Measurements from ENCODE around the gene LRRC47.
A peak's percentile ranks its signal among the peaks of the same experiment; 100 is the strongest.

LRRC47 gene

DNA sequence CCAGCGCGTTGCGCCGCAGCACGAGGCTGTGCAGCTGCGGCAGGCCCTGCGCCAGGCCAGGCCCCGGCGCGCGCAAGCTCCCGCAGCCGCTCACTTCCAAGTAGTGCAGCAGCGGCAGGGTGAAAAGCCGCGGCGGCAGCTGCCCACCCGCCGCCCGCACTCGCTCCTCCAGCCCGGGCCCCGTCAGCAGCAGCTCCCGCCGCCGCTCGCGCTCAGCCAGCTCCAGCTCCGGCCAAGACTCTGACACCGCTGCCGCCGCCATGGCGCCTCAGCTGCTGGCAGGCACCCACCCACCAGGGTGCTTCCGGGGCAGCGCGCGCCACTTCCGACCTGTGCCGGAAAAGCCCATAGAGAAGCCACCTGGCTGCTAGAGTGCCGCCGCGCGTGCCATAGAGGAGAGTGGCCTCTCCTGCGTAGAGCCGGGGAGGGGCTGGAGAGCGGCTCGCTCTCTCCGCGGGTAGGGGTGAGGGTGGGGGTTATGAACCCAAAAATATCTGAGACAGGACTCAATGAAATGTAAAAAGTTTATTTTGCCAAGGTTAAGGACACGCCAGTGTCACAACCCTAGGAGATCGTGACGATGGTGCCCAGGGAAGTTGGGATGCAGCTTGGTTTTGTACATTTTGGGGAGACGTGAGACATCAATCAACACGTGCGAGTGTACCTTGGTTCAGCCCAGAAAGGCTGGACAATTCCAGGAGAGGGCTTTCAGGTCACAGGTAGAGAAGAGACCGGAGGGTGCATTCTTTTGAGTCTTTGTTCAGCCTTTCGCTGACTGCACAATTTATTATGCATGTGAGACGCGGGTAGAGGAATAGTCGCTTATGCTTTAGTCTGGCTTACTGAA, at the start of gene LRRC47:
TSS of gene LRRC47 (minus strand) at position 284 of the 847 bp plus-strand sequence. CDS start at position 262, 22 bp downstream.
- Histone ChIP-seq H3K4me3 (ENCODE audit: low read depth in 1 of 2, low read length in 2 of 2) (peak within 1 kb of the TSS; percentile 87 to 96), H3K36me3 (ENCODE audit: insufficient read depth, low read length) (peaks cover 5% of the 10 kb centered on the region), H3K9ac (ENCODE audit: low read length) (peak within 1 kb of the TSS; percentile 75), H3K4me1 (ENCODE audit: insufficient read depth, low read length) (peaks cover 34% of the 10 kb centered on the region), H3K9me3 (ENCODE audit: low read length) (no peaks in the 10 kb centered on the region), H3K27ac (ENCODE audit: low read depth, low read length) (peak within 1 kb of the TSS; percentile 73), H3K27me3 (ENCODE audit: control insufficient read depth in 1 of 2, insufficient read depth in 2 of 2, low read length in 2 of 2) (no peaks in the 10 kb centered on the region)

DNA sequence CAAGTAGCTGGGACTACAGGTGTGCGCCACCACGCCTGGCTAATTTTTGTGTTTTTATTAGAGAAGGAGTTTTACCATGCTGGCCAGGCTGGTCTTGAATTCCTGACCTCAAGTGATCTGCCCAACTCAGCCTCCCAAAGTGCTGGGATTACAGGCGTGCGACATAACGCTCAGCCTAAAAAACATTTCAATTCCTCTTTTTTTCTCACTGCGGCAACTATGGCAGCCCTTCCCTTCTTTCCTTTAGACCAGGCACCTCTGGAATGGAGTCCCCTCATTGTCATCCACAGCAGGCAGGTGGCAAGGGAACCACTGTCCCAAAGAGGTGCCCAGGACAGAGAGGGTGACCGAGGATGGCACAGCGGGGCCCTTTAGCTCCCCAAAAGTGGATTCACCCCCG, 46.6 kb upstream of the LRRC47 start:
- Histone ChIP-seq H3K36me3 (ENCODE audit: insufficient read depth, low read length) (peaks cover 57% of the 10 kb centered on the region), H3K9me3 (ENCODE audit: low read length) (no peaks in the 10 kb centered on the region), H3K27ac (ENCODE audit: low read depth, low read length) (no peak overlapping the region), H3K9ac (ENCODE audit: low read length) (no peak overlapping the region), H3K4me3 (ENCODE audit: low read depth in 1 of 2, low read length in 2 of 2) (no peak overlapping the region), H3K4me1 (ENCODE audit: insufficient read depth, low read length) (no peaks in the 10 kb centered on the region), H3K27me3 (ENCODE audit: control insufficient read depth in 1 of 2, insufficient read depth in 2 of 2, low read length in 2 of 2) (no peaks in the 10 kb centered on the region)

GRCh38 chr1:3841491-3841890, 45.2 kb upstream of the LRRC47 start:
- H3K4me1 ChIP-seq (ENCODE audit: insufficient read depth, low read length), result no peaks in the 10 kb centered on the region
- H3K4me3 ChIP-seq (ENCODE audit: low read depth in 1 of 2, low read length in 2 of 2), result no peak overlapping the region
- no peaks in the 10 kb centered on the region for H3K27me3 ChIP-seq (ENCODE audit: control insufficient read depth in 1 of 2, insufficient read depth in 2 of 2, low read length in 2 of 2)
- no peak overlapping the region for H3K9ac ChIP-seq (ENCODE audit: low read length)
- H3K9me3 ChIP-seq (ENCODE audit: low read length), result peaks cover 8% of the 10 kb centered on the region
- peaks cover 60% of the 10 kb centered on the region for H3K36me3 ChIP-seq (ENCODE audit: insufficient read depth, low read length)
- no peak overlapping the region for H3K27ac ChIP-seq (ENCODE audit: low read depth, low read length)

DNA sequence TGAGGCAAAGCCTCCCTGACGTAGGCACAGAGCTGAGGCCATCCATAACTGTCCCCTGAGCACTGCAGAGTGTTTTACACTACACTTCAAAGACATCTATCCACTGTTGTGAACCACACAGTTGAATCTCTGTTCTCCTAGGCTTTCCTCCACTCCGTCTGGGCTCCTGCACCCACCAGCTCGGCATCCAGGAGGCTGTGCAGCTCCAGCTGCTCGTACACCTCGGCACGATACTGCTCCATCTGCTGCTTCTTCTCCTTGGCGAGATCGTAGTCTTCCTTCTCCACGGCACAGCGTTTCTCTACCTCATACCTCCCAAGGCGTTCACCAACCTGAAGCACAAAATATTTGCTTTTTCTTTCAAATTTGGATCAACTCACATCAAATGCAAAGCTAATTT, 42.5 kb upstream of the LRRC47 start:
- no peak overlapping the region for H3K4me3 ChIP-seq (ENCODE audit: low read depth in 1 of 2, low read length in 2 of 2)
- no peaks in the 10 kb centered on the region for H3K27me3 ChIP-seq (ENCODE audit: control insufficient read depth in 1 of 2, insufficient read depth in 2 of 2, low read length in 2 of 2)
- H3K36me3 ChIP-seq (ENCODE audit: insufficient read depth, low read length), result peaks cover 64% of the 10 kb centered on the region
- H3K9ac ChIP-seq (ENCODE audit: low read length), result no peak overlapping the region
- H3K27ac ChIP-seq (ENCODE audit: low read depth, low read length), result no peak overlapping the region
- H3K4me1 ChIP-seq (ENCODE audit: insufficient read depth, low read length), result no peaks in the 10 kb centered on the region
- H3K9me3 ChIP-seq (ENCODE audit: low read length), result peaks cover 8% of the 10 kb centered on the region

DNA sequence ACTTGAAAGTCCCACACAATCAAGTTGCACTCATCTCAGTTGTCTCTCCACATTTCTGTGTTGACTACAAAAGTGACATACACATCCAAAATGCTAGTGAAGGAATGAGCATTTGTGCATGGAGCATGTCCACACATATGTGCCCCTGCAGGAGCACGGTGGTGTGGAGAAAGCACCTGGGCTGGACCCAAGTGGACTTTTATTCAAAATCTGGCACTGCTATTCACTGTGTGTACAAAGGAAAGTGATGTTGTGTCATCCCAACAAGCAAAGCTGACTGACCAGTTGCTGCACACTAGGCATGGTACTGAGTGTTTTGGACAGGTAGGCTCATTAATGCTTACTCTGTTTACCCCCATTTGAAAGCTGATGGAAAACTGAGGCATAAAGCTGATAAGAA, 41.4 kb upstream of the LRRC47 start:
- Histone ChIP-seq H3K9me3 (ENCODE audit: low read length) (peaks cover 8% of the 10 kb centered on the region), H3K9ac (ENCODE audit: low read length) (no peak overlapping the region), H3K4me3 (ENCODE audit: low read depth in 1 of 2, low read length in 2 of 2) (no peak overlapping the region), H3K36me3 (ENCODE audit: insufficient read depth, low read length) (peaks cover 59% of the 10 kb centered on the region), H3K27ac (ENCODE audit: low read depth, low read length) (no peak overlapping the region), H3K27me3 (ENCODE audit: control insufficient read depth in 1 of 2, insufficient read depth in 2 of 2, low read length in 2 of 2) (no peaks in the 10 kb centered on the region), H3K4me1 (ENCODE audit: insufficient read depth, low read length) (no peaks in the 10 kb centered on the region)

DNA sequence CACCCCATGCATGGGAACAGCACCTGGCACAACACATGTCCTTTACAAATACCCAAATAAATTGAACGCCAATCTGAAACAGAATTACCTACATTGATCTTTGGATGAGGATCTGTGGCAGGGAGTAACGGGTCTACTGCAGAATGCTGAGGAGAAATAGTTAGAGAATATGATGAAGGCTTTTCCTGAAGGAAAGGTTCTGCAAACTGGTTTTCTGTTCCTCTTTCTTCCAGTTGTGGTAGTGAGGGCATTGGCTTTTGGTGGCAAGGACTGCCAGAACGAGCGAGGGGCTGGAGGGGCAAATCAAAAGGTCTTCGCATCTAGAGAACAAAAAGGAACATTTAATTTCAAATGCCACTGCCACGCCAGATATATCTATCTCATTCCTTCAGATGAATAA, 40.9 kb upstream of the LRRC47 start:
- Histone ChIP-seq H3K4me1 (ENCODE audit: insufficient read depth, low read length) (no peaks in the 10 kb centered on the region), H3K27ac (ENCODE audit: low read depth, low read length) (no peak overlapping the region), H3K4me3 (ENCODE audit: low read depth in 1 of 2, low read length in 2 of 2) (no peak overlapping the region), H3K36me3 (ENCODE audit: insufficient read depth, low read length) (peaks cover 54% of the 10 kb centered on the region), H3K27me3 (ENCODE audit: control insufficient read depth in 1 of 2, insufficient read depth in 2 of 2, low read length in 2 of 2) (no peaks in the 10 kb centered on the region), H3K9ac (ENCODE audit: low read length) (no peak overlapping the region), H3K9me3 (ENCODE audit: low read length) (peaks cover 8% of the 10 kb centered on the region)

DNA sequence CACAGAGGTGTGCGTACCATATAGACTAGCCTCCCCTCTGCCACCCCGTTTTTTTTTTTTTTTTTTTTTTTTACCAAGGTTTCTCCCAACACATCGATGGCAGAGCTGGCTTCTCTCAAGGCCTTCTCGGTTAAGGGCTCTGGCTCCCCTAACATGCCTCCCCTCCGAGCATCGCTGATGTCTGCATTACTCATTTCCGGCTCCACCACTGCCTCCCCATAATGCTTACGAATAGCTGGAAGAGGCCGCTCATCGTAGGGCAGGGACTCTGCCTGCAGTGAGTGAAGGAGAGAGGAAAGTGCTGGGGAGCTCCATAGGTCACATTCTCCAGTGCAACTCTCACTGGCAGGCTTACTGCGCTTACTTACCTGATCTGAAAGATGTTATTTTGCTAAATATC, 40.1 kb upstream of the LRRC47 start:
- Histone ChIP-seq H3K36me3 (ENCODE audit: insufficient read depth, low read length) (peaks cover 56% of the 10 kb centered on the region), H3K4me1 (ENCODE audit: insufficient read depth, low read length) (no peaks in the 10 kb centered on the region), H3K9me3 (ENCODE audit: low read length) (peaks cover 8% of the 10 kb centered on the region), H3K27me3 (ENCODE audit: control insufficient read depth in 1 of 2, insufficient read depth in 2 of 2, low read length in 2 of 2) (no peaks in the 10 kb centered on the region), H3K27ac (ENCODE audit: low read depth, low read length) (no peak overlapping the region), H3K4me3 (ENCODE audit: low read depth in 1 of 2, low read length in 2 of 2) (no peak overlapping the region), H3K9ac (ENCODE audit: low read length) (no peak overlapping the region)

DNA sequence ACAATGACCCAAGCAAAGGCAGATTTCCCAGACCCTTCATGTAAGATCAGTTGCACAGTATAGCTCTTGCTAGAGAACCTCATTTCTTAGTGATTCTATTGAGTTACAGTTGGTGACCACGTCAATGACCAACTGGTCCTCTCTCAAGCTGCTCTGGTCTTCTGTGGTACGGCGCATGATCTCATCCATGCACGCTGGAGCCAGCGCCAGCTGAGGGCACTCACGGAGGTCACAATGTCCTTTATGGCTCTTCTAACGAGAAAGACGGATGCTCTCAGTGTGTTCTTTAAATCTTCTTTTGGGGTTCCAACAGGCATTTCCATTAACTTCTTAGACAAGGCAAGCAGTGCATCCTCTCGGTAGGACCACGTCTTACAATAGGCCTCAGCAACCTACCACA, 38.4 kb upstream of the LRRC47 start:
- no peak overlapping the region for H3K9ac ChIP-seq (ENCODE audit: low read length)
- H3K27ac ChIP-seq (ENCODE audit: low read depth, low read length), result no peak overlapping the region
- H3K27me3 ChIP-seq (ENCODE audit: control insufficient read depth in 1 of 2, insufficient read depth in 2 of 2, low read length in 2 of 2), result no peaks in the 10 kb centered on the region
- H3K4me1 ChIP-seq (ENCODE audit: insufficient read depth, low read length), result no peaks in the 10 kb centered on the region
- peaks cover 8% of the 10 kb centered on the region for H3K9me3 ChIP-seq (ENCODE audit: low read length)
- no peak overlapping the region for H3K4me3 ChIP-seq (ENCODE audit: low read depth in 1 of 2, low read length in 2 of 2)
- H3K36me3 ChIP-seq (ENCODE audit: insufficient read depth, low read length), result peaks cover 56% of the 10 kb centered on the region

- H3K27ac ChIP-seq (ENCODE audit: low read depth, low read length), result no peak overlapping the region
- no peak overlapping the region for H3K4me3 ChIP-seq (ENCODE audit: low read depth in 1 of 2, low read length in 2 of 2)
- no peak overlapping the region for H3K9ac ChIP-seq (ENCODE audit: low read length)
- no peaks in the 10 kb centered on the region for H3K4me1 ChIP-seq (ENCODE audit: insufficient read depth, low read length)
- no peaks in the 10 kb centered on the region for H3K27me3 ChIP-seq (ENCODE audit: control insufficient read depth in 1 of 2, insufficient read depth in 2 of 2, low read length in 2 of 2)
- H3K9me3 ChIP-seq (ENCODE audit: low read length), result no peaks in the 10 kb centered on the region
- peaks cover 34% of the 10 kb centered on the region for H3K36me3 ChIP-seq (ENCODE audit: insufficient read depth, low read length)
These were observed 35.4 kb upstream of the LRRC47 start for GRCh38 chr1:3831689-3832088.

DNA sequence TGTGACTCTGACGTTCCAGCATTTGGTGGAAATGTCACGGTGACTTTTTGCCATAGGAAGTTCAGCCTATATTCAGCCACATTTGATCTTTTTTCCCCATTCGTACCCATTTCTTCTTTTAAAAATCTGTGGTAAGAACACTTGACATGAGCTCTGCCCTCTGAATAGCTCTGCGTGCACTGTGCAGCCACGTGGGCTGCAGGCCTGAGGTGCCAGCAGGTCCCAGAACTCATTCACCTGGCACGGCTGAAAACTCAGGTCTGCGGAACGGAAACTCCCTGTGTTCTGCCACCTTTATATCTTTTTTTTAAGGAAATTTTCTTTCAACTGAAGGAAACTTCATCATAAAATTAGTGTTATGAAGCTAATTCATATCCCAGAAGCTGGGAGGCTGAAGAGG, 32.1 kb upstream of the LRRC47 start:
- Histone ChIP-seq H3K27ac (ENCODE audit: low read depth, low read length) (no peak overlapping the region), H3K9me3 (ENCODE audit: low read length) (no peaks in the 10 kb centered on the region), H3K4me1 (ENCODE audit: insufficient read depth, low read length) (no peaks in the 10 kb centered on the region), H3K9ac (ENCODE audit: low read length) (no peak overlapping the region), H3K36me3 (ENCODE audit: insufficient read depth, low read length) (peaks cover 40% of the 10 kb centered on the region), H3K27me3 (ENCODE audit: control insufficient read depth in 1 of 2, insufficient read depth in 2 of 2, low read length in 2 of 2) (no peaks in the 10 kb centered on the region), H3K4me3 (ENCODE audit: low read depth in 1 of 2, low read length in 2 of 2) (no peak overlapping the region)

GRCh38 chr1:3827813-3828307, 31.6 kb upstream of the LRRC47 start:
- H3K27me3 ChIP-seq (ENCODE audit: control insufficient read depth in 1 of 2, insufficient read depth in 2 of 2, low read length in 2 of 2), result no peaks in the 10 kb centered on the region
- H3K27ac ChIP-seq (ENCODE audit: low read depth, low read length), result no peak overlapping the region
- H3K4me3 ChIP-seq (ENCODE audit: low read depth in 1 of 2, low read length in 2 of 2), result no peak overlapping the region
- H3K36me3 ChIP-seq (ENCODE audit: insufficient read depth, low read length), result peaks cover 45% of the 10 kb centered on the region
- H3K9me3 ChIP-seq (ENCODE audit: low read length), result no peaks in the 10 kb centered on the region
- H3K9ac ChIP-seq (ENCODE audit: low read length), result no peak overlapping the region
- no peaks in the 10 kb centered on the region for H3K4me1 ChIP-seq (ENCODE audit: insufficient read depth, low read length)

DNA sequence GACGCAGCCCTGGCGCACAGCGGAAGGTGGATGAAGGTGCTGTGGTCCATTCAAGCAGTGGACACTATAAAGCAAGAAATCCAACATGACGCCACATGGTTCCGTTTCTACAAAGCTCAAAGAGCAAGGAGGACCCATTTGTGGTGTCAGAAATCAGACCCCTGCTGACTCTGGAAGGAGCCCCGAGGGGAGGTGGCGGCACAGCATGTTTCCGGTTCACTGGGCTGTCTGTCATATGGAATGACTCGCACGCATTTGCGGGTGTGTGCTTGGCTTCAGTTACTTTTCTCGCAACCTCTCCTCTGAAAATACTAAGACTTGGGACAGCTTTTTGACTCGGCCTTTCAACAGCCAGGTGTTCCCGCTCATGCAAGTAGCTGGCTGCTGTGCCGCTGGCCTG, 29.1 kb upstream of the LRRC47 start:
- Histone ChIP-seq H3K36me3 (ENCODE audit: insufficient read depth, low read length) (peaks cover 57% of the 10 kb centered on the region), H3K4me1 (ENCODE audit: insufficient read depth, low read length) (no peaks in the 10 kb centered on the region)

More for the DNA sequence above, 29.1 kb upstream of the LRRC47 start:
- no peak overlapping the region for H3K27ac ChIP-seq (ENCODE audit: low read depth, low read length)
- H3K9me3 ChIP-seq (ENCODE audit: low read length), result no peaks in the 10 kb centered on the region
- H3K27me3 ChIP-seq (ENCODE audit: control insufficient read depth in 1 of 2, insufficient read depth in 2 of 2, low read length in 2 of 2), result no peaks in the 10 kb centered on the region
- H3K4me3 ChIP-seq (ENCODE audit: low read depth in 1 of 2, low read length in 2 of 2), result no peak overlapping the region
- no peak overlapping the region for H3K9ac ChIP-seq (ENCODE audit: low read length)
